IMR-90 (cell line): ENCODE measurements around the gene KCNQ5.

ENCODE experiments used
- CTCF ChIP-seq: conservative IDR thresholded peaks from 2 replicates; pipeline ENCODE4 v1.5.1; 2012; ENCODE audit warnings: mild to moderate bottlenecking, low read depth, low read length, improper control_type of control experiment
- MAZ ChIP-seq: IDR thresholded peaks from 2 replicates; pipeline ENCODE4 v1.6.1; 2012; ENCODE audit warnings: low read depth, mild to moderate bottlenecking, low read length, improper control_type of control experiment, moderate library complexity, borderline replicate concordance
- MXI1 ChIP-seq: IDR thresholded peaks from 2 replicates; pipeline ENCODE4 v1.6.1; 2012; ENCODE audit warnings: low read depth, mild to moderate bottlenecking, low read length, moderate library complexity, borderline replicate concordance
- NFE2L2 ChIP-seq: fragments of 150-350 bp; IDR thresholded peaks from 2 replicates; pipeline ENCODE4 v1.6.1; 2016; ENCODE audit warnings: low read depth, mild to moderate bottlenecking, low read length
- POLR2A ChIP-seq: IDR thresholded peaks from 2 replicates; pipeline ENCODE4 v1.6.1; 2012; ENCODE audit warnings: mild to moderate bottlenecking, low read depth, low read length
- RAD21 ChIP-seq: IDR thresholded peaks from 2 replicates; pipeline ENCODE4 v1.6.1; 2012; ENCODE audit warnings: low read length, improper control_type of control experiment
- RFX5 ChIP-seq: IDR thresholded peaks from 2 replicates; pipeline ENCODE4 v1.8.0; 2012; ENCODE audit warnings: low read depth, mild to moderate bottlenecking, low read length, moderate library complexity
- SMC3 ChIP-seq: fragments of 150-350 bp; IDR thresholded peaks from 2 replicates; pipeline ENCODE4 v1.6.1; 2016; ENCODE audit warnings: low read depth, mild to moderate bottlenecking, antibody characterized with exemption, low read length, moderate library complexity
- USF2 ChIP-seq: fragments of 150-350 bp; IDR thresholded peaks from 2 replicates; pipeline ENCODE4 v1.6.1; 2017; ENCODE audit warnings: mild to moderate bottlenecking, antibody characterized with exemption, low read length, low read depth

- TF ChIP-seq CTCF (no peak), POLR2A (no peak), SMC3 (no peak), NFE2L2 (no peak), MXI1 (no peak), MAZ (no peak), USF2 (no peak), RAD21 (no peak), RFX5 (no peak)
Measured at GRCh38 chr6:72636786-72637185, 14.9 kb downstream of the KCNQ5 start.
